K562 (cell line): Measurements from ENCODE around the gene MEIOB. TPM values are rescaled to one million over a fixed set of nuclear protein-coding genes. Genes with fewer than 3 reads are reported as not detected.
A peak's percentile ranks its signal among the peaks of the same experiment; 100 is the strongest.

Source experiments
- ARID3B ChIP-seq: fragments of 250-450 bp; sonication (Bioruptor Pico); IDR thresholded peaks from 2 replicates; pipeline ENCODE4 v1.4.0; 2020; ENCODE audit warnings: borderline replicate concordance
- CREB3L1 ChIP-seq: fragments of 450-650 bp; IDR thresholded peaks from 2 replicates; pipeline ENCODE4 v1.6.1; 2014; ENCODE audit warnings: low read depth, mild to moderate bottlenecking, moderate library complexity, borderline replicate concordance
- CTCF ChIP-seq, 3 experiments: IDR thresholded peaks in 2 of 3; conservative IDR thresholded peaks in 1 of 3; 2 replicates each; pipeline ENCODE4 v1.5.1; 2011 to 2012; ENCODE audit warnings: low read length in 3 of 3, mild to moderate bottlenecking in 3 of 3, control low read depth in 2 of 3, improper control_type of control experiment in 1 of 3, inconsistent platforms in 1 of 3, low read depth in 1 of 3, mixed read lengths in 1 of 3, moderate library complexity in 1 of 3; ENCODE audit not compliant: insufficient read depth in 2 of 3
- DPF2 ChIP-seq: fragments of 450-650 bp; IDR thresholded peaks from 2 replicates; pipeline ENCODE4 v1.6.1; 2016
- HLTF ChIP-seq: fragments of 450-650 bp; IDR thresholded peaks from 2 replicates; pipeline ENCODE4 v1.6.1; 2016
- KDM4B ChIP-seq, 2 experiments: fragments of 450-650 bp in 1 of 2; sonication (generic) in 1 of 2; IDR thresholded peaks; 2 replicates each; pipeline ENCODE4 v1.6.1; 2016 to 2017; ENCODE audit warnings: borderline replicate concordance in 2 of 2, antibody characterized with exemption in 1 of 2, low read depth in 1 of 2, mild to moderate bottlenecking in 1 of 2
- KHSRP ChIP-seq: fragments of 450-650 bp; IDR thresholded peaks from 2 replicates; pipeline ENCODE4 v1.6.1; 2017
- polyA plus RNA-seq, 8 experiments: library from polyadenylated mRNA; depleted of rRNA in 4 of 8; stranded (reverse) in 5 of 8; unstranded in 3 of 8; fragments of >200 nt; fragmentation: Nextera tagmentation in 2 of 8; fragmentation: Illumina TruSeq in 1 of 8; extraction: Ambion mirVana in 2 of 8; extraction: Trizol in 1 of 8; gene quantifications; 2 replicates each; pipeline versions ENCODE4 v1.2.1 to v1.2.3, GENCODE V29; 2011 to 2014; ENCODE audit warnings: inconsistent platforms in 1 of 8, missing spikeins in 1 of 8
- total RNA-seq, 7 experiments: library from RNA; depleted of rRNA in 6 of 7; stranded (reverse); fragments of >200 nt in 6 of 7; fragmentation: Illumina TruSeq in 2 of 7; extraction: Trizol in 2 of 7; gene quantifications; 2 replicates each; pipeline versions ENCODE4 v1.2.1 to v1.2.3, GENCODE V29; 2011 to 2021; ENCODE audit warnings: low replicate concordance in 1 of 7
- TF ChIP-seq, protein P1 (sequence below): fragments of 200-600 bp; sonication (generic); IDR thresholded peaks from one replicate; pipeline ENCODE4 v1.6.1; 2012; ENCODE audit warnings: mild to moderate bottlenecking, low read depth, low read length, inconsistent platforms
- TF ChIP-seq, protein P2 (sequence below): fragments of 250-450 bp; sonication (Bioruptor Pico); IDR thresholded peaks from 2 replicates; pipeline ENCODE4 v1.8.0; 2021; ENCODE audit warnings: moderate library complexity, mild to moderate bottlenecking, inconsistent platforms

The MEIOB gene
- total and polyA plus RNA-seq, 9 of the 15 experiments (the other 6 are each of a cell fraction or from before 2014, with no cell fraction given) = 25.4 to 203 (median 97.6) TPM

DNA sequence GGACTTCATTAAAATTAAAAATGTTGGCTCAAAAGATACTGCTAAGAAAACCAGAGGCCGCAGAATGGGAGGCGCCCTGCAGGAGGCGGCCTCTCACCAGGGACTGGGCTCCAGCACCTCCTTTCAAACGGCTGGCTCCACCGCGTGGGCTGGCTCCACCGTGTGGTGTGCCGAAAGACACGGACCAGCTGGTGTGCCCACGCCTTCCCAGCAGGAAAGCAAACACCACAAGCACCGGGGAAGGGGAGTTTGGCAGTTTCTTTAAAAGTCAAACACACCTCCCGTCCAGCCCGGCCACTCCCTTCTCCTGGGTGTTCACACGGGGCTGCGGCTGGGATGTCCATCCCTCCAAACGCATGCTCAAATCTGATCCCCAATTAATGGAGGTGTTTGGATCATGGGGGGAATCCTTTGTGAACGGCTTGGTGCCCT is 59.2 kb downstream of the MEIOB start (continued):
- TF ChIP-seq, protein P1, sequence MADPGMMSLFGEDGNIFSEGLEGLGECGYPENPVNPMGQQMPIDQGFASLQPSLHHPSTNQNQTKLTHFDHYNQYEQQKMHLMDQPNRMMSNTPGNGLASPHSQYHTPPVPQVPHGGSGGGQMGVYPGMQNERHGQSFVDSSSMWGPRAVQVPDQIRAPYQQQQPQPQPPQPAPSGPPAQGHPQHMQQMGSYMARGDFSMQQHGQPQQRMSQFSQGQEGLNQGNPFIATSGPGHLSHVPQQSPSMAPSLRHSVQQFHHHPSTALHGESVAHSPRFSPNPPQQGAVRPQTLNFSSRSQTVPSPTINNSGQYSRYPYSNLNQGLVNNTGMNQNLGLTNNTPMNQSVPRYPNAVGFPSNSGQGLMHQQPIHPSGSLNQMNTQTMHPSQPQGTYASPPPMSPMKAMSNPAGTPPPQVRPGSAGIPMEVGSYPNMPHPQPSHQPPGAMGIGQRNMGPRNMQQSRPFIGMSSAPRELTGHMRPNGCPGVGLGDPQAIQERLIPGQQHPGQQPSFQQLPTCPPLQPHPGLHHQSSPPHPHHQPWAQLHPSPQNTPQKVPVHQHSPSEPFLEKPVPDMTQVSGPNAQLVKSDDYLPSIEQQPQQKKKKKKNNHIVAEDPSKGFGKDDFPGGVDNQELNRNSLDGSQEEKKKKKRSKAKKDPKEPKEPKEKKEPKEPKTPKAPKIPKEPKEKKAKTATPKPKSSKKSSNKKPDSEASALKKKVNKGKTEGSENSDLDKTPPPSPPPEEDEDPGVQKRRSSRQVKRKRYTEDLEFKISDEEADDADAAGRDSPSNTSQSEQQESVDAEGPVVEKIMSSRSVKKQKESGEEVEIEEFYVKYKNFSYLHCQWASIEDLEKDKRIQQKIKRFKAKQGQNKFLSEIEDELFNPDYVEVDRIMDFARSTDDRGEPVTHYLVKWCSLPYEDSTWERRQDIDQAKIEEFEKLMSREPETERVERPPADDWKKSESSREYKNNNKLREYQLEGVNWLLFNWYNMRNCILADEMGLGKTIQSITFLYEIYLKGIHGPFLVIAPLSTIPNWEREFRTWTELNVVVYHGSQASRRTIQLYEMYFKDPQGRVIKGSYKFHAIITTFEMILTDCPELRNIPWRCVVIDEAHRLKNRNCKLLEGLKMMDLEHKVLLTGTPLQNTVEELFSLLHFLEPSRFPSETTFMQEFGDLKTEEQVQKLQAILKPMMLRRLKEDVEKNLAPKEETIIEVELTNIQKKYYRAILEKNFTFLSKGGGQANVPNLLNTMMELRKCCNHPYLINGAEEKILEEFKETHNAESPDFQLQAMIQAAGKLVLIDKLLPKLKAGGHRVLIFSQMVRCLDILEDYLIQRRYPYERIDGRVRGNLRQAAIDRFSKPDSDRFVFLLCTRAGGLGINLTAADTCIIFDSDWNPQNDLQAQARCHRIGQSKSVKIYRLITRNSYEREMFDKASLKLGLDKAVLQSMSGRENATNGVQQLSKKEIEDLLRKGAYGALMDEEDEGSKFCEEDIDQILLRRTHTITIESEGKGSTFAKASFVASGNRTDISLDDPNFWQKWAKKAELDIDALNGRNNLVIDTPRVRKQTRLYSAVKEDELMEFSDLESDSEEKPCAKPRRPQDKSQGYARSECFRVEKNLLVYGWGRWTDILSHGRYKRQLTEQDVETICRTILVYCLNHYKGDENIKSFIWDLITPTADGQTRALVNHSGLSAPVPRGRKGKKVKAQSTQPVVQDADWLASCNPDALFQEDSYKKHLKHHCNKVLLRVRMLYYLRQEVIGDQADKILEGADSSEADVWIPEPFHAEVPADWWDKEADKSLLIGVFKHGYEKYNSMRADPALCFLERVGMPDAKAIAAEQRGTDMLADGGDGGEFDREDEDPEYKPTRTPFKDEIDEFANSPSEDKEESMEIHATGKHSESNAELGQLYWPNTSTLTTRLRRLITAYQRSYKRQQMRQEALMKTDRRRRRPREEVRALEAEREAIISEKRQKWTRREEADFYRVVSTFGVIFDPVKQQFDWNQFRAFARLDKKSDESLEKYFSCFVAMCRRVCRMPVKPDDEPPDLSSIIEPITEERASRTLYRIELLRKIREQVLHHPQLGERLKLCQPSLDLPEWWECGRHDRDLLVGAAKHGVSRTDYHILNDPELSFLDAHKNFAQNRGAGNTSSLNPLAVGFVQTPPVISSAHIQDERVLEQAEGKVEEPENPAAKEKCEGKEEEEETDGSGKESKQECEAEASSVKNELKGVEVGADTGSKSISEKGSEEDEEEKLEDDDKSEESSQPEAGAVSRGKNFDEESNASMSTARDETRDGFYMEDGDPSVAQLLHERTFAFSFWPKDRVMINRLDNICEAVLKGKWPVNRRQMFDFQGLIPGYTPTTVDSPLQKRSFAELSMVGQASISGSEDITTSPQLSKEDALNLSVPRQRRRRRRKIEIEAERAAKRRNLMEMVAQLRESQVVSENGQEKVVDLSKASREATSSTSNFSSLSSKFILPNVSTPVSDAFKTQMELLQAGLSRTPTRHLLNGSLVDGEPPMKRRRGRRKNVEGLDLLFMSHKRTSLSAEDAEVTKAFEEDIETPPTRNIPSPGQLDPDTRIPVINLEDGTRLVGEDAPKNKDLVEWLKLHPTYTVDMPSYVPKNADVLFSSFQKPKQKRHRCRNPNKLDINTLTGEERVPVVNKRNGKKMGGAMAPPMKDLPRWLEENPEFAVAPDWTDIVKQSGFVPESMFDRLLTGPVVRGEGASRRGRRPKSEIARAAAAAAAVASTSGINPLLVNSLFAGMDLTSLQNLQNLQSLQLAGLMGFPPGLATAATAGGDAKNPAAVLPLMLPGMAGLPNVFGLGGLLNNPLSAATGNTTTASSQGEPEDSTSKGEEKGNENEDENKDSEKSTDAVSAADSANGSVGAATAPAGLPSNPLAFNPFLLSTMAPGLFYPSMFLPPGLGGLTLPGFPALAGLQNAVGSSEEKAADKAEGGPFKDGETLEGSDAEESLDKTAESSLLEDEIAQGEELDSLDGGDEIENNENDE = no peak
- TF ChIP-seq ARID3B (CRISPR knock-in tag) (no peak), KDM4B (IDR thresholded peaks at IDR 0.05; ENCODE audit: borderline replicate concordance in 2 of 2, low read depth in 1 of 2) (no peak), HLTF (no peak), KHSRP (no peak), CTCF (IDR thresholded peaks at IDR 0.05 in 2 of 3, conservative IDR thresholded peaks at IDR 0.05 in 1 of 3; ENCODE audit: insufficient read depth in 2 of 3, low read depth in 1 of 3, low read length in 3 of 3) (peak; percentile 91 to 98 (median 97)), DPF2 (no peak), CREB3L1 (no peak)
- TF ChIP-seq, protein P2, sequence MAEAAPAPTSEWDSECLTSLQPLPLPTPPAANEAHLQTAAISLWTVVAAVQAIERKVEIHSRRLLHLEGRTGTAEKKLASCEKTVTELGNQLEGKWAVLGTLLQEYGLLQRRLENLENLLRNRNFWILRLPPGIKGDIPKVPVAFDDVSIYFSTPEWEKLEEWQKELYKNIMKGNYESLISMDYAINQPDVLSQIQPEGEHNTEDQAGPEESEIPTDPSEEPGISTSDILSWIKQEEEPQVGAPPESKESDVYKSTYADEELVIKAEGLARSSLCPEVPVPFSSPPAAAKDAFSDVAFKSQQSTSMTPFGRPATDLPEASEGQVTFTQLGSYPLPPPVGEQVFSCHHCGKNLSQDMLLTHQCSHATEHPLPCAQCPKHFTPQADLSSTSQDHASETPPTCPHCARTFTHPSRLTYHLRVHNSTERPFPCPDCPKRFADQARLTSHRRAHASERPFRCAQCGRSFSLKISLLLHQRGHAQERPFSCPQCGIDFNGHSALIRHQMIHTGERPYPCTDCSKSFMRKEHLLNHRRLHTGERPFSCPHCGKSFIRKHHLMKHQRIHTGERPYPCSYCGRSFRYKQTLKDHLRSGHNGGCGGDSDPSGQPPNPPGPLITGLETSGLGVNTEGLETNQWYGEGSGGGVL (CRISPR knock-in tag) = no peak
